Esophagus mucosa (tissue), 1 donor: Measurements from ENCODE around the gene LRRC47. TPM values are rescaled to one million over a fixed set of nuclear protein-coding genes. Genes with fewer than 3 reads are reported as not detected.
A peak's percentile ranks its signal among the peaks of the same experiment; 100 is the strongest.

Experiments used
- ATAC-seq: fragments of 200-7000 bp; cut with Tn5 transposase; one replicate; pipeline ENCODE4 v1.9.1; 2020
- total RNA-seq: library from RNA; stranded (reverse); gene quantifications from one replicate; pipeline ENCODE4 v1.2.4, GENCODE V29; 2023
- donor health status: DM: yes; HTN: yes; CAD: no.

Gene LRRC47
- 38.6 TPM for total RNA-seq

DNA sequence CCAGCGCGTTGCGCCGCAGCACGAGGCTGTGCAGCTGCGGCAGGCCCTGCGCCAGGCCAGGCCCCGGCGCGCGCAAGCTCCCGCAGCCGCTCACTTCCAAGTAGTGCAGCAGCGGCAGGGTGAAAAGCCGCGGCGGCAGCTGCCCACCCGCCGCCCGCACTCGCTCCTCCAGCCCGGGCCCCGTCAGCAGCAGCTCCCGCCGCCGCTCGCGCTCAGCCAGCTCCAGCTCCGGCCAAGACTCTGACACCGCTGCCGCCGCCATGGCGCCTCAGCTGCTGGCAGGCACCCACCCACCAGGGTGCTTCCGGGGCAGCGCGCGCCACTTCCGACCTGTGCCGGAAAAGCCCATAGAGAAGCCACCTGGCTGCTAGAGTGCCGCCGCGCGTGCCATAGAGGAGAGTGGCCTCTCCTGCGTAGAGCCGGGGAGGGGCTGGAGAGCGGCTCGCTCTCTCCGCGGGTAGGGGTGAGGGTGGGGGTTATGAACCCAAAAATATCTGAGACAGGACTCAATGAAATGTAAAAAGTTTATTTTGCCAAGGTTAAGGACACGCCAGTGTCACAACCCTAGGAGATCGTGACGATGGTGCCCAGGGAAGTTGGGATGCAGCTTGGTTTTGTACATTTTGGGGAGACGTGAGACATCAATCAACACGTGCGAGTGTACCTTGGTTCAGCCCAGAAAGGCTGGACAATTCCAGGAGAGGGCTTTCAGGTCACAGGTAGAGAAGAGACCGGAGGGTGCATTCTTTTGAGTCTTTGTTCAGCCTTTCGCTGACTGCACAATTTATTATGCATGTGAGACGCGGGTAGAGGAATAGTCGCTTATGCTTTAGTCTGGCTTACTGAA, at the start of gene LRRC47:
Gene LRRC47 (minus strand): TSS at position 284 of the 847 bp plus-strand sequence. CDS start 22 bp downstream, at position 262.
- peak; percentile 98 for ATAC-seq

DNA sequence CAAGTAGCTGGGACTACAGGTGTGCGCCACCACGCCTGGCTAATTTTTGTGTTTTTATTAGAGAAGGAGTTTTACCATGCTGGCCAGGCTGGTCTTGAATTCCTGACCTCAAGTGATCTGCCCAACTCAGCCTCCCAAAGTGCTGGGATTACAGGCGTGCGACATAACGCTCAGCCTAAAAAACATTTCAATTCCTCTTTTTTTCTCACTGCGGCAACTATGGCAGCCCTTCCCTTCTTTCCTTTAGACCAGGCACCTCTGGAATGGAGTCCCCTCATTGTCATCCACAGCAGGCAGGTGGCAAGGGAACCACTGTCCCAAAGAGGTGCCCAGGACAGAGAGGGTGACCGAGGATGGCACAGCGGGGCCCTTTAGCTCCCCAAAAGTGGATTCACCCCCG, 46.6 kb upstream of the LRRC47 start:
- no peak for ATAC-seq

DNA sequence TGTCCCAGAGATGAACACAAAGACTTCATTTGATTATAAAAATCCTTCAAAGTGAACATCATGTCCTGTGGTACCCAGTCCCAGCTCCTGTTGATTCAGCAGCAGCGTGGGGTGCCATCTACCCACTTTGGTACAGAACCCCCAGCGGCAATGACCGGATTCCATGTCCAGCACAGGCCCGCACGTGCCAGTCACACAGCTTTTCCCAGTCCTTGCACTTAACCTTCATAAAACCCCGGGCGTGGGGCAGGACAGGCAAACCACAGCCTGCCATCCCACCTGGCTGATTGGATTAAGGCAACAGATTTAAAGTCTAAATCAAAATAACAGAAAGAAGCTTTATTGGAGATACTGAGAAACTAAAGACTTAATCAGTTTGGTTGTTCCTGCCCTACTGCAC, 45.2 kb upstream of the LRRC47 start:
- no peak for ATAC-seq

GRCh38 chr1:3838788-3839187, 42.5 kb upstream of the LRRC47 start:
- ATAC-seq = no peak

DNA sequence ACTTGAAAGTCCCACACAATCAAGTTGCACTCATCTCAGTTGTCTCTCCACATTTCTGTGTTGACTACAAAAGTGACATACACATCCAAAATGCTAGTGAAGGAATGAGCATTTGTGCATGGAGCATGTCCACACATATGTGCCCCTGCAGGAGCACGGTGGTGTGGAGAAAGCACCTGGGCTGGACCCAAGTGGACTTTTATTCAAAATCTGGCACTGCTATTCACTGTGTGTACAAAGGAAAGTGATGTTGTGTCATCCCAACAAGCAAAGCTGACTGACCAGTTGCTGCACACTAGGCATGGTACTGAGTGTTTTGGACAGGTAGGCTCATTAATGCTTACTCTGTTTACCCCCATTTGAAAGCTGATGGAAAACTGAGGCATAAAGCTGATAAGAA, 41.4 kb upstream of the LRRC47 start:
- no peak for ATAC-seq

- no peak for ATAC-seq
Measured at GRCh38 chr1:3837200-3837599, 40.9 kb upstream of the LRRC47 start.

GRCh38 chr1:3836421-3836820, 40.1 kb upstream of the LRRC47 start:
- no peak for ATAC-seq

GRCh38 chr1:3834701-3835100, 38.4 kb upstream of the LRRC47 start:
- no peak for ATAC-seq

GRCh38 chr1:3831689-3832088, 35.4 kb upstream of the LRRC47 start:
- ATAC-seq = no peak

DNA sequence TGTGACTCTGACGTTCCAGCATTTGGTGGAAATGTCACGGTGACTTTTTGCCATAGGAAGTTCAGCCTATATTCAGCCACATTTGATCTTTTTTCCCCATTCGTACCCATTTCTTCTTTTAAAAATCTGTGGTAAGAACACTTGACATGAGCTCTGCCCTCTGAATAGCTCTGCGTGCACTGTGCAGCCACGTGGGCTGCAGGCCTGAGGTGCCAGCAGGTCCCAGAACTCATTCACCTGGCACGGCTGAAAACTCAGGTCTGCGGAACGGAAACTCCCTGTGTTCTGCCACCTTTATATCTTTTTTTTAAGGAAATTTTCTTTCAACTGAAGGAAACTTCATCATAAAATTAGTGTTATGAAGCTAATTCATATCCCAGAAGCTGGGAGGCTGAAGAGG, 32.1 kb upstream of the LRRC47 start:
- no peak for ATAC-seq

- ATAC-seq = no peak
Measured at GRCh38 chr1:3827813-3828307, 31.6 kb upstream of the LRRC47 start.

- no peak for ATAC-seq
Measured at GRCh38 chr1:3825356-3825755, 29.1 kb upstream of the LRRC47 start.

GRCh38 chr1:3824650-3825049, 28.4 kb upstream of the LRRC47 start:
- ATAC-seq = no peak

- ATAC-seq = peak; percentile 39
Measured at GRCh38 chr1:3822421-3822820, 26.1 kb upstream of the LRRC47 start.

DNA sequence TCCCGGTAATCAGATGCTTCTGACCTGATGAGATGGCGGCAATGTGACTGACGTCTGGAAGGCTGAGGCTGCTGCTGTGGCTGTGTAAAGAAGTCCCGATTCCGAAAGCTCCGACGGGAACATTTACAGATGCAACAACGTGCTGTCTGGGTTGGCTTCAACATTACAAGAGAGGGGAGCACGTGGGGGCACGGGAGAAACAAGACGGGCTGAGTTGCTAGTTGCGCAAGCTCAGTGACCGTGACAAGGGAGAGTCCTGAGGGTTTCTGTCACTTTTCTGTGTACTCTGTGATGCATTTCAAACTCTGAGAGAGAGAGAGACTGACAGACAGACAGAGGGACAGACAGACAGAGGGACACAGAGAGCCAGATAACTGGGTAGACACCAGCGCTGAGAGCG, 25.6 kb upstream of the LRRC47 start:
- ATAC-seq = no peak

DNA sequence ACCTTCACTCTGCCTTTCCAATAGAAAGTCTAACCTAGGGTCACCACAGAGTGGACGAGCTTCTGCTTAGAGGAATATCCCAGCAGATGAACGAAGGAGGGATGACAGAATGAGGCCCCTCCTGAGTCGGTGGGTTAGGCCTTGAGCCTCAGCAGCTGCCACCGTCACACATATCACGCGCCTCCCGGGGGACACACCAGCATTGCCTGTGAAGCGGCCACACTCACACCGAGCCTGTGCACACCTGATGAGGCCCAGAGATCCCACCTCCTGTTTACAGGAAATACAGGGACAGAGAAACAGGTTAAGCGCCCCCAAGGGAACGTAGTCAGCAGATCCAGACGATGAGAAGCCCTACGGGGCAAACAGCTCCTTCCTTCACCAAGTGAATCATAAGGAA, 25.1 kb upstream of the LRRC47 start:
- no peak for ATAC-seq

DNA sequence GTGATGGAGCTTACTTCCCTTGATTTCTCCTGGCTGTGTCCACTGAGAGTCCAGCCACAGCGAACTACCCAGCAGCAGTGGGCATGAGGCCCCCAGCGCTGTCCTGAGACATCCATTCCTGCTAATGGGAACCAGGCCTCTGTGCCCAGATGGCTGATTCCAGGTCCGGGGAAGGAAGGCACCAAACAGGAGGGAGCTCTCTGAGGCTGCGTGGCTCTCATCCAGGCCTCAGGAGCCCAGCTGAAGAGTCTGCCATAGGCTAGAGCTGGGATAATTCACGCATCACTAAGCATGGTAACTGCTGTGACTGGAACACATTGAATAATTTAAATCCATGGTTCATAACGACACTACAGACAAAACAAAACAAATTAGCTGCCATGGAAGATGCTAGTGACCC, 24.7 kb upstream of the LRRC47 start:
- ATAC-seq = no peak

DNA sequence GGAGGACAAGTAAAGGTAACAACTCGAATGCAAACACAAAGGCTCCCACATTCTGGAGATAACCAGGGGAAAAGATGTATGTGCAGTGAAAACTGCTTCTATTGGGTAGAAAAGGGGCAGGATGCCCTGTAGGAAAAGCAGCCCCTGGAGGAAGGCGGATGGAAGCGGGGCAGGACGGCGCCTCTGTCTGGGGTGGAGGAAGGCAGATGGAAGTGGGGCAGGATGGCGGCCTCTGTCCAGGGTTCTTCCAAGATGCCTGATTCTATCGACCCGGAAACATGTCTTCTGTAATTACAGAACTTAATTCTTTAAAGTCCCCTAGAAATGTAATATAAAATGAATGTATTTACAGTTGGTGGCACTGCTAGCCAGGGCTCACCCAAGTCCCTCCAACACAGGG, 24.0 kb upstream of the LRRC47 start:
- ATAC-seq = no peak

GRCh38 chr1:3819771-3820200, 23.5 kb upstream of the LRRC47 start:
- ATAC-seq = no peak

GRCh38 chr1:3817821-3818597, 21.7 kb upstream of the LRRC47 start:
- no peak for ATAC-seq

DNA sequence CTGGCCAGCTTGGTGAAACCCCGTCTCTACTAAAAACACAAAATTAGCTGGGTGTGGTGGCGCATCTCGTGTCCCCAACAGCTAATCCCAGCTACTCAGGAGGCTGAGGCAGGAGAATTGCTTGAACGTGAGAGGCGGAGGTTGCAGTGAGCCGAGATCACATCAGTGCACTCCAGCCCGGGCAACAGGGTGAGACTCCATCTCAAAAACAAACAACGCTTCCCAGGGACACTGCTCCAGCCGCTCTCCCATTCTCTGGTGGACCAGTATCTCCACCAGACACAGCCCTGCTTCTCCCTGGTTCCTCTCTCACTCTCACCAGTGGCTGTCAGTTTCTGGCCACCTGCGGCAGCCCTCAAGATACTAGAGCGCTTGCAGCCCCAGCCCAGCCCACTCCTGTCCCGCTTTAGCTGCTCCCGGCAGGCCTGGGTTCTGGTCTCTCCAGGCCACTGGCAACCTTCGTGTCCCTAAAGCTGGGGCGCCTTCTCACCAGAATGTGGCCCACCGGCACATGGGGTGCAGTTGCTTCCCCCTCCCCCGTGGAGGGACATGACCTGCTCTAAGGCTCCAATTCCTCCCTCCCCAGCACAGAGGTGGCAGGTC, 20.9 kb upstream of the LRRC47 start:
- ATAC-seq = no peak

DNA sequence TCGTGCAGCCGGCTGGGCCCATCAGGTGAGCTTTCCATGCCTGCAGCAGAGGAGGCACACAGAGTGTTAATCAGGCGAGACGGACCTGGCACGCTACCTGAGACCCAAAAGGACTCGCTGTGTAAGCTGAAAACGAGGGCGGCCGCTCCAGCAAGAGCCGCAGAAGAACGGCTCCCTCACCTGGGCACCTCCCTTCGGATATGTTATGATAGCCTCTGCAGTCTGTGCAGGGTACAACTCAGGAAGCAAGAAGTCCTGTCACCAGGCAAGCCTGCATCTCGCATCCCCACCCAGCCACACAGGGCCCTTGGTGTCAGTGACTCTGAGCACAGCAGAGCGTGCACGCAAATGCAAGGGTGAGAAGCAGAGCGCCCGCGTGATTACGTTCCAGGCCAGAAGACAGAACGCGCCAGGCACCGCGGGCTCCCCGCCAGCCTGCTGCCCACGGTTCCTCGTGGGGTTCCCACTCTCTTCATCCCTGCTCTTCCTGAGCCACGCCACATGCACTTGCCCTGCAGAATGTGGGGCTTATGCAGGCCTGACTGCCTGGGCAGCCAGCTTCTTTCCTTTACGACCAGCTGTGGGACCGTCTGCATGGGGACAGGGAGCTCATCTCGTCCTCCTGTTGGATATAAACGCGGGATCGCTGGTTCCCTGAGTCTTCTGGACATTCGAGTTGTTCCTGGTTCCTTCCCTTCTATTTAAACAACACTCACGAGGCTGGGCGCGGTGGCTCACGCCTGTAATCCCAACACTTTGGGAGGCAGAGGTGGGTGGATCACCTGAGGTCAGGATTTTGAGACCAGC, 20.2 kb upstream of the LRRC47 start:
- ATAC-seq = no peak
